NCI-H526 treated with DMSO at 0.1 percent for 48 hours (cell line): ENCODE results near the gene ZNF335.
A peak's percentile ranks its signal among the peaks of the same experiment; 100 is the strongest.
"Not testable (repeated sequence)": the region's sequence is repeated elsewhere in the genome, so short reads cannot be mapped to it uniquely, and the experiment has no call there.

Source experiments
- DNase-seq: peaks from one replicate; lab custom pipeline; 2025; lab: John Stamatoyannopoulos, UW

ZNF335 gene

GRCh38 chr20:45969712-45970634, 2.0 kb downstream of the ZNF335 start:
- peak; percentile 60 for DNase-seq

- no peak for DNase-seq
These were observed 2.9 kb downstream of the ZNF335 start for GRCh38 chr20:45968801-45969711.

- no peak for DNase-seq
These were observed 3.8 kb downstream of the ZNF335 start for GRCh38 chr20:45968081-45968671.

- DNase-seq = no peak
These were observed 4.4 kb downstream of the ZNF335 start for GRCh38 chr20:45967551-45968080.

- no peak for DNase-seq
These were observed 6.6 kb downstream of the ZNF335 start for GRCh38 chr20:45965169-45966002.

GRCh38 chr20:45964006-45964400, 8.0 kb downstream of the ZNF335 start:
- DNase-seq = no peak

GRCh38 chr20:45963059-45964005, 8.7 kb downstream of the ZNF335 start:
- peak; percentile 45 for DNase-seq

GRCh38 chr20:45962031-45962755, 9.8 kb downstream of the ZNF335 start:
- DNase-seq = no peak

GRCh38 chr20:45959956-45960630, 11.9 kb downstream of the ZNF335 start:
- DNase-seq = no peak

- no peak for DNase-seq
These were observed 12.9 kb downstream of the ZNF335 start for GRCh38 chr20:45959126-45959525.

GRCh38 chr20:45958593-45958992, 13.4 kb downstream of the ZNF335 start:
- no peak for DNase-seq

GRCh38 chr20:45957021-45957941, 14.7 kb downstream of the ZNF335 start:
- no peak for DNase-seq

- DNase-seq = not testable (repeated sequence)
These were observed 15.7 kb downstream of the ZNF335 start for GRCh38 chr20:45956326-45956725.

- no peak for DNase-seq
These were observed 18.3 kb downstream of the ZNF335 start for GRCh38 chr20:45953672-45954071.

- no peak for DNase-seq
These were observed 19.1 kb downstream of the ZNF335 start for GRCh38 chr20:45952861-45953260.

GRCh38 chr20:45951925-45952834, 19.8 kb downstream of the ZNF335 start:
- DNase-seq = no peak

GRCh38 chr20:45950330-45950646, 21.7 kb downstream of the ZNF335 start:
- no peak for DNase-seq
